Putamen (tissue), 1 donor: ENCODE data around the gene TMEM86B.

Experiments used
- DNase-seq: peaks from one replicate; pipeline ENCODE4 v3.0.0-alpha.2; 2016; ENCODE audit warnings: low spot score

TMEM86B gene, protein sequence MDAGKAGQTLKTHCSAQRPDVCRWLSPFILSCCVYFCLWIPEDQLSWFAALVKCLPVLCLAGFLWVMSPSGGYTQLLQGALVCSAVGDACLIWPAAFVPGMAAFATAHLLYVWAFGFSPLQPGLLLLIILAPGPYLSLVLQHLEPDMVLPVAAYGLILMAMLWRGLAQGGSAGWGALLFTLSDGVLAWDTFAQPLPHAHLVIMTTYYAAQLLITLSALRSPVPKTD

GRCh38 chr19:55228403-55229031 is at the start of gene TMEM86B:
TSS of gene TMEM86B (minus strand) at chr19:55228763. CDS start at chr19:55228741, 22 bp downstream.
- no peak for DNase-seq

- no peak for DNase-seq
Observed at GRCh38 chr19:55277494-55277893, 48.9 kb upstream of the TMEM86B start.

DNA sequence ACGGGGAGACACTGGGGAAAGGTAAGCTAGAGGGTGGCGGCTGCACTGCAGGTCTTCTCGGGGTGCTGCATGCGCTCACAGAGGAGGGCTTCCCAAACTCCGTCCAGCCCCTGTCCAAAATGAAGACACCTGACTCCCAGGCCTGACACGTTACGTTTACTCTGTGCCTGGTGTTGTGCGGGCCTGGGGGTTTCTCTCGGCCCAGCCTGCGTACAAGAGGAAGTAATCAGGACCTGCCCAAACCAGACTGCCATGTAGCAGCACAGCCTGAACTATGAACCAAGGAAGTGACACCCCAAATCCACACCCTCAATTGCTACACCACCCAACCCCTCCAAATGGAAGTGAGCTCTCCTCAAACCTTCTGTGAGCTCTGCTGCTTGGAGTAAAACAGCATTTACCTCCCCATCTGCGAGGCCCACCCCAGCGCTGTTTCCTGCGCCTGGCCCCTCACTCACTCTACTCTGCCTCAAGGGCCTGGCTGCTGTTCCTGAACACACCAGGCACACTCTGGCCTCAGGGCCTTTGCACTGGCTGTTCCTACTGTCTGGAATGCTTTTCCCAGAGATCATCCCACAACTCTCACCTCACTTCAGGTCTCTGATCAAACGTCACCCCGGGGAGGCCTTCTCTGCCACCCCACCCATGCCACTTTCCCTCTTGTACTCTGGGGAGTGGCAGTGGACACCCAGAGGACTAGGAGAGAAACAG is 48.3 kb upstream of the TMEM86B start:
- no peak for DNase-seq

DNA sequence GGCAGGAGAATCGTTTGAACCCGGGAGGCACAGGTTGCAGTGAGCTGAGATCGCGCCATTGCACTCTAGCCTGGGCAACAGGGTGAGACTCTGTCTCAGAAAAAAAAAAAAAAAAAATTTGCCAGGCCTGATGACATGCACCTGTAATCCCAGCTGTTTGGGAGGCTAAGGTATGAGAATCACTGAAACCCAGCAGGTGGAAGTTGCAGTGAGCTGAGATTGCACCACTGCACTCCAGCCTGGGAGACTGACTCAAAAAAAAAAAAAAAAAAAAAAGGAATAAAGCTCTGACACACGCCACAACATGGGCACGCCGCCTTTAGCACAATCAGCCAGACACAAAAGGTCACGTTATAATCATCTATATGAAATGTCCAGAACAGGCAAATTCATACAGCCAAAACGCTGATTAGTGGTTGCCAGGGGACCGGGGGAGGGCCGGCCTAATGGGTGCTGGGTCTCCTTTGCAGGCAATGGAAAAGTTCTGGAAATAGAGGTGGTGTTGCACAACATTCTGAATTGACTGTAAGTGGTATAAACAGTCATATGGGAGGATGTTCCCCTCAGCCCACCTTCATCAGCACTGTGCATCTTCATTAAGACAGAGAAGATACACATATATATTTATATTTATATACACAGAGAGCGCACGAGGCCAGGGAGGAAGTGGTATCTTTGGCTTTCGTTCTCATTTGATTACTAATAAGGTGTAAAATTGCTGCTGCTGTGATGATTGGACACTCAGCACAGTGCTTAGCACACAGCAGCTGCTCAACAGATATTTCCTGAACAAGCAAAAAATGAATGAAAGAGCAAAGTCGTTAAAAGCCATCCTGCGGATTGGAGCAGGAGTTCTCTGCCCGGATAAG is 47.5 kb upstream of the TMEM86B start:
- no peak for DNase-seq

GRCh38 chr19:55273978-55274707 is 45.6 kb upstream of the TMEM86B start:
- no peak for DNase-seq

- DNase-seq: no peak
Observed at GRCh38 chr19:55272142-55272541, 43.6 kb upstream of the TMEM86B start.

GRCh38 chr19:55270172-55270942 is 41.8 kb upstream of the TMEM86B start:
- DNase-seq: no peak

- DNase-seq: peak; percentile 71
Observed at GRCh38 chr19:55269299-55269698, 40.7 kb upstream of the TMEM86B start.

GRCh38 chr19:55266840-55267239 is 38.3 kb upstream of the TMEM86B start:
- DNase-seq: no peak

DNA sequence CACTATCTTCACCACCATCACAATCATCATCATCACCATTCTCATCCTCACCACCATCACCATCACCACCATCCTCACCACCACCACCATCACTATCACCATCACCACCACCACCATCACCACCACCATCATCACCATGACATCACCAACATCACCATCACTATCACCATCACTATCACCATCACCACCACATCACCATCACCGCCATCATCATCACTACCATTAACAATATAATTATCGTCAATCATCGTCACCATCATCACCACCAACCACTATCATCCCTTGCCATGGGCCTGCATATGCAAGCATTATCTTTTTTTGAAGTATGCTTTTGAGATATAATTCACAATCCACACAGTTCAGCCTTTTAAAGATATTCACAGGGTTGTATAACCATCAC is 37.8 kb upstream of the TMEM86B start:
- no peak for DNase-seq

DNA sequence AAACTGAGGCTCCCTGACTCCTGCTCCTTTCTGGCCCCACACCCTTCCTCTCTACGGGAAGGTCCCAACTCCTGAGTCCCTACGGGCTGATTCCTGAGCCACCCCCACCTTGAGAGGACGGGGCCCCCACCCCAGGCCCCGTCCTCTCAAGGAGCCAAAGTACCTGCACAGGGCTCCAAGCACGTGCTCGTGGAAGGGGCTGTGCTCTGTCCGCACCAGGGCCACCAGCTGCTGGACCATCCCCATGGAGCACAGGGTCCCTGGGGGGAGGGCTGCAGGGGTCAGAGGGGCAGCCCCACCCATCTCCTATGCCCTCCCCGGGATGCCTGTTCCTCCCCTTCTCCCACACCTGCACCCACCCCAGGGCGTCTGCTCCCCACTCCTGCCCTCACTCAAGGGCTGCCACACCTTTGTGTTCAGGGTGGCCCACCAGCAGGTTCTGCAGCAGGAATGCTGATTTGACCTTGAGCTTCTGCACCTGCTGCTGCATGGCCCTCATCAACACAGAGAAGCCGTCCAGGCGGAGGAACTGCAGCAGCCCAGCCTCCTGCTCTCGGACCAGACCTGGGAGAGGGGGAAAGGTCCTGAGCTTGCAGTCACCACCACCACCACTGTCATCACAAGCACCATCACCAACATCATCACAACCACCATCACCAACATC is 37.3 kb upstream of the TMEM86B start:
- DNase-seq: no peak

DNA sequence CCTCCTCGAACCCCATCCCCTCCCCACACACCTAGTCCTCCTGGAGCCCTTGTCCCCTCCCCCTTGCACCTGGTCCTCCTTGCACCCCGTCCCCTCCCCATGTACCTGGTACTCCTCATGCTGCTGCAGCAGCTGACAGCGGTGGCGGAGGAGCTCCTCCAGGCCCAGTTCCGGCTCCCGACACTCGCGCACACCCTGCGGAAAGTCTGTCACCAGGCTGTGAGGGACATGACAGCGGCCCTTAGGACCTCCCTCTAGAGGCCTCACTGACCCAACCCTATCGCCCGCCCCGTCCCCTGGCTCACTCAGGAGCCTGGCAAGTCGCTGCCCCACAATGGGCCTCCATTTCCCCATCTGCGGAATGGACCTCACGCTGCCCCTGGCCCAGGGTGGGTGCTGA is 36.6 kb upstream of the TMEM86B start:
- no peak for DNase-seq

GRCh38 chr19:55264531-55264930 is 36.0 kb upstream of the TMEM86B start:
- no peak for DNase-seq

- no peak for DNase-seq
Observed at GRCh38 chr19:55262359-55262758, 33.8 kb upstream of the TMEM86B start.

DNA sequence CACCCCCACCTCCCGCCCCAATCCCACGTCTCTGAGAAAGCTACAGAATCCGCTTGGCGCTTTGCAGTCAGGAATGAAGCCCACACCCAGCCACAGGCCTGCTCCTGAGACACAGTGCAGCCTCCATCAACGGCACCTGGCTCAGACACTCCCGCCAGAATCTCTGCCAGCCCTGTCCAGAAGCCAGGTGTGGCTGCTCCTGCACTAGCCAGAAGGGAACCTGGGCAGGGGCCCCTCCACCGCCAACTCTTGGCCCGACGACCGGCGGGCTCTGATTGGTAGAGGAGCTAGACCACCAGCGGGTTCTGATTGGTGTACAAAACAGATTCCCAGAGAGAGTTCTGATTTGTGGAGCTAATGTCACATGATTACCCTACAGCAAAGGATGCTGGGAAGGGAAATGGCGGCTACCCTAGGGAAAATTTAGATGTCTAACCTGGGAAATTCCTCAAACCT is 33.1 kb upstream of the TMEM86B start:
- DNase-seq: no peak

DNA sequence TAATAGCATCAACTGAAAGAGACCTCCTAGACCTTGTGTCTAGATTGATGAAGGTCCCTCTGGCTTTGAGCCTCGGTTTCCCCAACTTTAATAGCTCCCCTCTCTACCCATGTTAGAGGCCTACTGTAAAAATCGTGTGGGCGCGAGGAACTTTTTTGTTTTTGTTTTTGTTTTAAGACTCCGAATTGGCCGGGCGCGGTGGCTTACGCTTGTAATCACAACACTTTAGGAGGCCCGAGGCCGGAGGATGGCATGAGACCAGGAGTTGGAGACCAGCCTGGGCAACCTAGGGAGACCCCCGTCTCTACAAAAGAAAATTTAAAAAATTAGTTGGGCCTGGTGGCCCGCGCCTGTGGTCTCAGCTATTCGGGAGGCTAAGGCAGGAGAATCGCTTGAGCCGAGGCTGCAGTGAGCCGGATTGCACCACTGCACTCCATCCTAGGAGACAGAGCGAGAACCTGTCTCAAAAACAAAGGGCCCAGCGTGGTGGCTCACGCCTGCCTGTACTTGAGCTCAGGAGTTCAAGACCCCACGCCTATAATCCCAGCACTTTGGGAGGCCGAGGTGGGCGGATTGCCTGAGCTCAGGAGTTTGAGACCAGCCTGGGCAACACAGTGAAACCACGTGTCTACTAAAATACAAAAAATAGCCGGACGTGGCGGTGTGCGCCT is 31.1 kb upstream of the TMEM86B start:
- no peak for DNase-seq

DNA sequence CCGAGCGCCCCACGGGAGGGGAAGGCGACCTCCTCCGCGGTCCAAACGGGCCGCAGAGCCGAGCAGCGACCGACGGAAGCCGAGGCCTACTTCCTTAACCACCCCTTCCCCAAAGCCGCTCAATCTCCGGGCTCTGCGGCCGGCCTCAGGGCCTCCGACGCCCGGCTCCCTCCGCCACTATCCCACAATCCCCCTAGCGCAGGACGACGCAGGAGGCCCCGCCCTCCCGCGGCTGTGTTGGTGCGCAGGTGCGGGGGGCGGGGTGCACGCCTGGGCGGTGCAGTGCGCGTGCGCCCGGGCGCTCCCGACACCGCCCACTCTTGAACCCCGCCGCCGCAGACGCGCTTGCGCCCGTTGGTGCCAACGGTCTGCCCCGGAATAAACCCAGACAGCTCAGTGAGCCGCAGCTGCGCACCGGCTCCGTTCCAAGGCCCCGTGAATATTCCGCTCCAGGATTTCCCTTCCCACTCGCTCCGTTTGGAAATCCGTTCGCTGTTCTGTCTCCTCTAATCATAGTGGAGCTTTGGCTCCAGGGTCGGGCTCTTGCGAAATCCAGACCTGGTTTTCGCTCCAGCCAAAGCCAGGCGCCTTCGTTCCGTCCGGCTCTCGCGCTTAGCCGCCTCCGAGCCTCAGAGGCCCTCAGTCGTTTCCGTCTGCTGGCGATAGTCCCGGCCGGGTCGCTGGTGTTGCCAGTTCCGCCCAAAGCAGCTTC is 30.4 kb upstream of the TMEM86B start, which contains the start of gene PPP6R1:
PPP6R1 (minus strand) TSS at position 190 of the 712 bp plus-strand sequence. CDS start 11,914 bp downstream, outside the sequence.
- peak; percentile 99 for DNase-seq

DNA sequence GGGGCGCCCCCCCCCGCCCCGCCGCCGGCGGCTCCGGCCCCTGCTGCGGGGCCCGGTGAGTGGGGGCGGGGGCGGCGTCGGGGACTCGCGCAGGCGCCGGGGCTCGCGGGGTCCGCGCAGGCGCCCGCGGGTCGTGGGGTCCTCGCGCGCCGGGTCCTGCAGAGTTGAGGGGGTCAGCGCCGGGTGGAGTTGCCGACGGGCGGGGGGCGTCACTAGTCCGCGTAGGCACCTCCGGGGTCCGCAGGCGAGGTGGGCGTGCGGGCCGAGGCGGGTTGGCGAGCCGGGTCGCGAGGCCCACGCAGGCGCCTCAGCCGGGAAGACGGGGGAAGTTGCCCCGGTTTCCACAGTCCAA is 29.9 kb upstream of the TMEM86B start:
- DNase-seq: no peak
